ENCODE data around the gene LMAN1L. TPM values are rescaled to one million over a fixed set of nuclear protein-coding genes. Genes with fewer than 3 reads are reported as not detected.

LMAN1L gene
- total RNA-seq, 1 experiment from 2014 or later: not detected

DNA sequence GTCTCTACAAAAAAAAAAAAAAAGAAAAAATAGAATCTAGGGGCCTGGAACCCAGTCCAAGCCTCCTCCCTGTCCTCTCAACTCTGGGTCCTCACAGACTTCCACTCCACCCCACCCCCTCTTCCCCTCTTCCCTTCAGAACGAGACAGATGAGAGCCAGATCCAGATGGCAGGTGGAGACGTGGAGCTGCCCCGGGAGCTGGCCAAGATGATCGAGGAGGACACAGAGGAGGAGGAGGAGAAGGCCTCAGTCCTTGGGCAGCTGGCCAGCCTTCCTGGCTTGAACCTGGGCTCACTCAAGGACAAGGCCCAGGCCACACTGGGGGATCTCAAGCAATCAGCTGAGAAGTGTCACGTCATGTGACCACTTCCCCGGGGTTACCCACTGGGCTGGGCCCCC, 17.4 kb downstream of the LMAN1L start:
- Histone ChIP-seq H3K4ac (ENCODE audit: low read depth, low read length) (no peak overlapping the region), H3K23me2 (ENCODE audit: insufficient read length, low read depth, low read length, poor library complexity, severe bottlenecking) (no peaks in the 10 kb centered on the region), H3K4me1 (ENCODE audit: insufficient read depth, low read length) (no peaks in the 10 kb centered on the region), H3K79me1 (ENCODE audit: insufficient read depth, low read depth, low read length, poor library complexity, severe bottlenecking) (no peaks in the 10 kb centered on the region), H3K27ac (ENCODE audit: insufficient read length, low read depth, low read length) (no peak overlapping the region), H3T11ph (ENCODE audit: low read length) (no peak overlapping the region), H3K14ac (ENCODE audit: insufficient read depth, low read length) (no peak overlapping the region), H2AFZ (ENCODE audit: low read length) (no peak overlapping the region), H3K18ac (ENCODE audit: insufficient read length, low read depth, low read length) (no peak overlapping the region), H3K27me3 (ENCODE audit: insufficient read depth, low read length) (peaks cover 10% of the 10 kb centered on the region; the same call in 1 of the 2 replicates), H2BK12ac (ENCODE audit: insufficient read length, low read depth, low read length) (no peak overlapping the region), H3K23ac (ENCODE audit: insufficient read length, low read depth, low read length) (no peak overlapping the region), H2AK5ac (ENCODE audit: insufficient read length, low read length) (no peak overlapping the region), H2BK15ac (ENCODE audit: low read depth, low read length) (no peak overlapping the region), H3K9ac (ENCODE audit: extremely low read depth, insufficient read length, low read length) (no peak overlapping the region), H2BK5ac (ENCODE audit: insufficient read length, low read length) (no peak overlapping the region), H4K8ac (replicated peaks; ENCODE audit: insufficient read length, low read depth, low read length) (no peak overlapping the region), H2BK20ac (ENCODE audit: low read depth, low read length, poor library complexity, severe bottlenecking) (no peak overlapping the region), H3K4me2 (ENCODE audit: insufficient read depth, insufficient read length, low read length) (no peak overlapping the region), H4K20me1 (ENCODE audit: control insufficient read depth, insufficient read depth, insufficient read length) (no peaks in the 10 kb centered on the region), H3K79me2 (ENCODE audit: insufficient read depth, low read length) (no peaks in the 10 kb centered on the region), H4K91ac (ENCODE audit: insufficient read length, low read depth, low read length) (no peak overlapping the region), H2BK120ac (ENCODE audit: low read depth, low read length, poor library complexity, severe bottlenecking) (no peak overlapping the region), H3K56ac (ENCODE audit: insufficient read length, low read depth, low read length) (no peak overlapping the region), H3K9me3 (ENCODE audit: control insufficient read depth, low read depth, low read length) (no peaks in the 10 kb centered on the region), H4K5ac (ENCODE audit: insufficient read length, low read depth, low read length) (no peak overlapping the region)
- peaks cover 4 to 31% of the 10 kb centered on the region in 2 experiments; a peak in 3 of 4 replicates for H3K4me1 Mint-ChIP-seq
- TF ChIP-seq, protein P1, sequence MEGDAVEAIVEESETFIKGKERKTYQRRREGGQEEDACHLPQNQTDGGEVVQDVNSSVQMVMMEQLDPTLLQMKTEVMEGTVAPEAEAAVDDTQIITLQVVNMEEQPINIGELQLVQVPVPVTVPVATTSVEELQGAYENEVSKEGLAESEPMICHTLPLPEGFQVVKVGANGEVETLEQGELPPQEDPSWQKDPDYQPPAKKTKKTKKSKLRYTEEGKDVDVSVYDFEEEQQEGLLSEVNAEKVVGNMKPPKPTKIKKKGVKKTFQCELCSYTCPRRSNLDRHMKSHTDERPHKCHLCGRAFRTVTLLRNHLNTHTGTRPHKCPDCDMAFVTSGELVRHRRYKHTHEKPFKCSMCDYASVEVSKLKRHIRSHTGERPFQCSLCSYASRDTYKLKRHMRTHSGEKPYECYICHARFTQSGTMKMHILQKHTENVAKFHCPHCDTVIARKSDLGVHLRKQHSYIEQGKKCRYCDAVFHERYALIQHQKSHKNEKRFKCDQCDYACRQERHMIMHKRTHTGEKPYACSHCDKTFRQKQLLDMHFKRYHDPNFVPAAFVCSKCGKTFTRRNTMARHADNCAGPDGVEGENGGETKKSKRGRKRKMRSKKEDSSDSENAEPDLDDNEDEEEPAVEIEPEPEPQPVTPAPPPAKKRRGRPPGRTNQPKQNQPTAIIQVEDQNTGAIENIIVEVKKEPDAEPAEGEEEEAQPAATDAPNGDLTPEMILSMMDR (conservative IDR thresholded peaks at IDR 0.05): no peak
- H3K27me3 Mint-ChIP-seq (ENCODE audit: low read depth): peaks cover 51% of the 10 kb centered on the region
- peaks cover 0 to under 1% (median 0%) of the 10 kb centered on the region in 3 experiments; a peak in 3 of 7 replicates for H3K36me3 Mint-ChIP-seq (ENCODE audit: insufficient read depth in 1 of 3, low read depth in 3 of 3)
- H3K9me3 Mint-ChIP-seq: no peaks in the 10 kb centered on the region
- no peak for DNase-seq
- H3K27ac Mint-ChIP-seq: no peak overlapping the region
- no peak overlapping the region for H3K4me3 Mint-ChIP-seq
- no CpG with 5 or more reads among the region's 6 CpGs for WGBS (ENCODE audit: extremely low coverage, insufficient read length, low lambda C conversion rate)

All from H9 (cell line).